Posterior cingulate gyrus (tissue), 11 donors: ENCODE data around the gene ENTPD8.
A peak's percentile ranks its signal among the peaks of the same experiment; 100 is the strongest.
"Not testable (repeated sequence)": the region's sequence is repeated elsewhere in the genome, so short reads cannot be mapped to it uniquely, and the experiment has no call there.

Source experiments
- DNase-seq, 10 donors: peaks; one replicate each; pipeline versions ENCODE4 v3.0.0 to v3.0.0-alpha.2; 2020 to 2021; ENCODE audit warnings: mixed read lengths in 3 of 10
- intact Hi-C: fragments of 100-400 bp; cut with DNase I; formaldehyde crosslinking; loops from one replicate; pipeline ENCODE4 v1.15.1; 2023

The ENTPD8 gene

DNA sequence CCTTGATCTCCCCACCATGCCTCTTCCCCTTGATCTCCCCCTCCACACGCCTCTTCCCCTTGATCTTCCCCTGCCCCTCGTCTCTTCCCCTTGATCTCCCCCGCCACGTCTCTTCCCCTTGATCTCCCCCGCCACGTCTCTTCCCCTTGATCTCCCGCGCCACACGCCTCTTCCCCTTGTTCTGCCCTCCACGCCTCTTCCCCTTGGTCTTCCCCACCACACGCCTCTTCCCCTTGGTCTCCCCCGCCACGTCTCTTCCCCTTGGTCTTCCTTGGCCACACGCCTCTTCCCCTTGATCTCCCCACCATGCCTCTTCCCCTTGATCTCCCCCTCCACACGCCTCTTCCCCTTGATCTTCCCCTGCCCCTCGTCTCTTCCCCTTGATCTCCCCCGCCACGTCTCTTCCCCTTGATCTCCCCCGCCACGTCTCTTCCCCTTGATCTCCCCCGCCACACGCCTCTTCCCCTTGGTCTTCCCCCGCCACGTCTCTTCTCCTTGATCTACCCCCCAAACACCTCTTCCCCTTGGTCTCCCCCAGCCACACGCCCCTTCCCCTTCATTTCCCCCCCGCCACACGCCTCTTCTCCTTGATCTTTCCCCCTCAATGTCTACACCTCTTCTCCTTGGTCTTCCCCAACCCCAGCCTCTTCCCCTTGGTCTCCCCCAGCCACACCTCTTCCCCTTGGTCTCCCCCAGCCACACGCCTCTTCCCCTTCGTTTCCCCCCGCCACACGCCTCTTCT is 10.3 kb upstream of the ENTPD8 start:
- intact Hi-C loops = not testable (repeated sequence)
- peak in 4 of 10 donors; percentile 0 to 29 (median 5) for DNase-seq

DNA sequence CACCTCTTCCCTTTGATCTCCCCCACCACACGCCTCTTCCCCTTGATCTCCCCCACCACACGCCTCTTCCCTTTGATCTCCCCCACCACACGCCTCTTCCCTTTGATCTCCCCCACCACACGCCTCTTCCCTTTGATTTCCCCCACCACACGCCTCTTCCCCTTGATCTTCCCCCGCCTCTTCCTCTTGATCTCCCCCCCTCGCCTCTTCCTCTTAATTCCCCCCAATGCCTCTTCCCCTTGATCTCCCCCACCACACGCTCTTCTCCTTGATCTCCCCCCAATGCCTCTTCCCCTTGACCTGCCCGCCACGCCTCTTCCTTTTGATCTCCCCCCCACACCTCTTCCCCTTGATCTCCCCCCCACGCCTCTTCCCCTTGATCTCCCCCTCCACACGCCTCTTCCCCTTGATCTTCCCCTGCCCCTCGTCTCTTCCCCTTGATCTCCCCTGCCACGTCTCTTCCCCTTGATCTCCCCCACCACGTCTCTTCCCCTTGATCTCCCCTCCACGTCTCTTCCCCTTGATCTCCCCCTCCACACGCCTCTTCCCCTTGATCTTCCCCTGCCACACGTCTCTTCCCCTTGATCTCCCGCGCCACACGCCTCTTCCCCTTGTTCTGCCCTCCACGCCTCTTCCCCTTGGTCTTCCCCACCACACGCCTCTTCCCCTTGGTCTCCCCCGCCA is 9.5 kb upstream of the ENTPD8 start:
- intact Hi-C loops = not testable (repeated sequence)
- DNase-seq = peak in 5 of 10 donors; percentile 1 to 15 (median 7)

DNA sequence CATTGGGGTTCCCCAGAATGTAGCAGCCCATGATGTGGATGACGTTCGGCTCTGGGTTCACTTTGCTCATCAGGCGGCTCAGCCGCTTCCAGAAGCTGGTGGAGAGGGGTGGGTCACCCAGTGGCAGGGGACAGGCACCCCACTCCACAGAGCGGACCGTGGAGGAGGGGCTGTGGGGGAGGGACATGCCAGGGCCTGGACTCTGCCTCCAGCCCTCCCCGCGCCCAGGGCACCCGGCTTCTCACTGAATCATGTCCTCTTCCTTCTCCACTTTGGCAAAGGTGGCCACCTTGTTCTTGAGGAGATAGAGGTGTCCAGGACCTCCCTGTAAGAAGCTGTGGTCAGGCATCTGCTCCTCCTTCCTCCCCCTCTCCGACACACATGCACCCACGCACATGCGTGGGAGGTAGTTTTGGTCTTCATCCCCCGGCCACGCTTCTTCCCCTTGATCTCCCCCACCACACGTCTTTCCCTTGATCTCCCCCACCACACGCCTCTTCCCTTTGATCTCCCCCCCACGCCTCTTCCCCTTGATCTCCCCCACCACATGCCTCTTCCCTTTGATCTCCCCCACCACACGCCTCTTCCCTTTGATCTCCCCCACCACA is 8.9 kb upstream of the ENTPD8 start:
- peak in 5 of 10 donors; percentile 6 to 67 (median 46) for DNase-seq
- intact Hi-C loops = no loop called here

DNA sequence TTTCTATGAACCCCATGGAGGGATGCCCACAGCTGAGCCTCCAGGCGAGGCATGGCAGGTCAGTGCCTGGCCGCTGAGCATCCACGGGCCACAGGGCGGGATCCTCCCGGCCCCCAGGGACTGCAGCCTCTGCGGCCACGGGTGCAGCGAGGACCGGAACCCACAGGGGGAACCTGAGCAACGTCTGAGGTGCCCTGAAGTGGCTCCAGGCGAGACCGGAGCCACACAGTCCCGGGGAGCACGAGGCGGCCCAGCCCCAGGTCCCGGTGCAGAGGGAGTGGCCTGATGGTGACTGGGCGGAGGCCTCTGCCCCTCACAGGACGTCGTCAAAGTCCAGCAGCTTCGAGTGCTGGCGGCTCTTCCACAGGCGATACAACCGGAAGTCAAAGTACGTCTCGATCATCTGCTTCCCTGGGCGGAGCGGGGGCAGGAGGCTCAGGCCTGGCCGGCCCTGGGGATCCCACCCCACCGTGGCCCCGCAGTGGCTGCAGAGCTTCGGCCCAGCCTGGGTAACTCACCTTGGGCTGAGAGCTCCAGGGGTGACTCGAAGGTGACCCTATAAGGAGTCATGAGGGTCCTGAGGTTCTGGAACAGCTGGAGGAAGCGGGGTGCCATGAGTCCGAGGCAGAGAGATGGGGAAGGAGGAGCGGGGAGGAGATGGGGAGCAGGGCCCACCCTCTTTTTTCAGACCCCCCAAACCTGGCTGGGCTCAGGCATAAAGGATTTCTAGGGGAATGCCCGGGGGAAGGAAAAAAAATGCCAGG is 8.1 kb upstream of the ENTPD8 start:
- intact Hi-C loops = no loop called here
- DNase-seq = peak in 5 of 10 donors; percentile 6 to 77 (median 71)

DNA sequence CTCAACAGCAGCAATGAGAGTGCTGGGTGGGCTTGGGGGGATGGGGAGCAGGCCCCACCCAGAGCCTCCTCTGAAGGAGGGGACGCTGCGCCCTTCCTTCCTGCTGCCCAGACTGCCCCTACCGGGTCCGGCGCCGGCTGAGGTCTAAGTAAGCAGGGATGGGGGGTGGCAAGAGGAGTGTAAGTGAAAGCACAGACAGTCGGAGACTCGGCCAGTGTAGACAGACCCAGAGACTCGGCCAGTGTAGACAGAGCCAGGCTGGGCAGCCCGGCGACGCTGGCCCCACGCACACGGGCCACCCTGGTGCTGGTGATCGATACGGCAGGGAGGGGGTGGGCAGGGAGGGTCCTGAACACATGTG is 7.4 kb upstream of the ENTPD8 start:
- DNase-seq = peak in 1 of 10 donors; percentile 22
- intact Hi-C loops = no loop called here

DNA sequence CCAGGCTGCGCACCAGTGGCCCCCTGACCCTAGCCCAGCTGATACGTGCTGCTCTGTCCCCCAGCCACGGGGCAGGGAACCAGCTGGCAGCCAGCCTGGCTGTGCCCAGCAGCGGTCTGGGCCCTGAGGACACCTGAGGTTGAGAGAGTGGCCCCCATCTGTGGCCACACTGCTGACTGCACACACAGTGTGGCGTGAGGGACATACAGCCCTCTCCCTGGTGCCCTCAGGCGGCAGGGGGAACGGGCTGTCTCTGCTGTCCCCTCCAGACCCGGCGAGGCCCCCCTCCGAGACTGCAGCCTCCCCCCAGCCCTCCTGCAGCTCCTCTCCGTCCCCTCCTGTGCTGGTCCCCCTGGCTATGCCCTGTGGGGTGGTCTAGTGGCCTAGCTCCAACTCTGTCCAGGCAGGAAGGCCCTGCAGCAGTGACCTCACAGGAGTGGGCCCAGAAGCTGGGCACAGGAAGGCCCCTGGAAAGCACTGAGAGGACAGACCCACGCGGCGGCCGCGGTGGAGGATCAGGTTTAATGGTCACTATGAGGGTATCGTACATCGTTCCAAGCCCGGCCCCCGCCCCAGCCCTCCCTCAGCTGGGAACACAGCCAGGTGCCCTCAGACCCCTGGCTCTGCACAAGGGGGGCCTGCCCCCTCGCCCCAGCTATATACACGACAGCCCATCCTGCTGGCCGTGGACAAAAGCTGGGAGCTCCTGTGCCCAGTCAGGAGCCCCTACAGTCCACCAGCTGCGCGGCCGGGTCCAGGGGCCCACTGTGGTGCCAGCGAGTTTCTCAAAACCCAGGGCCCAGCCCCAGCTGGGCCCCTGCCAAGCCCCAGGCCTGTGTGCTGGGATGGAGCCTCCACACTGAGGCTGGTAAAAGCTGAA is 6.8 kb upstream of the ENTPD8 start:
- intact Hi-C loops = no loop called here
- DNase-seq = peak in 5 of 10 donors; percentile 18 to 88 (median 73)

DNA sequence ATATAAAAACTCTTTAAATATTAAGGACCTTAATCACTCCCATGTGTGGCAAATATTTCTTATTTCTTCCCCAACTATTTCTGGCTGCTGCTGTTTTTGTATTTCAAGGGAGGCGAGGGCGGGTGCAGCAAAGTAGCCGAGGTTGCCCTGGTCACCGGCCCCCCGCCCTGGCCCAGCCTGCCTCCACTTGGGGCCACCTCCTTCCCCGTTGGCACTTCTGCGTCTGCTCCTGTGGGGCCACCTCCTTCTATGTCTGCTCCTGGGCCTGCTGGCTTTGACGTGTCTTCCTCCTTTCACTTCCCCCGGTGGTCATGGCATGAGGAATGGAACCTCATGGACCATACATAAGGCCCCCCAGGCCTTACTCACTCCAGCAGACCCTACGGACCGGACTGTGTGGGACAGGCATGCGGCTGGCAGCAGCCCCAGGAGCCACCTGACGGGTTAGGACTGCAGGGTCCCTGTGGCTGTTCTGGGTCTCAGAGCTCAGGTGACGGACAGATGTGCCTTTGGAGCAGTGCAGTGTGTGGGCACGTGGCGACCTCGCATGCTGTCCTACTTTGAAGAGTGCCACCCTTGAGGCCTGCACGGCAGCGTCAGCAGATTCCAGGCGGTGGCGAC is 5.8 kb upstream of the ENTPD8 start:
- intact Hi-C loops = no loop called here
- peak in 5 of 10 donors; percentile 8 to 87 (median 81) for DNase-seq

DNA sequence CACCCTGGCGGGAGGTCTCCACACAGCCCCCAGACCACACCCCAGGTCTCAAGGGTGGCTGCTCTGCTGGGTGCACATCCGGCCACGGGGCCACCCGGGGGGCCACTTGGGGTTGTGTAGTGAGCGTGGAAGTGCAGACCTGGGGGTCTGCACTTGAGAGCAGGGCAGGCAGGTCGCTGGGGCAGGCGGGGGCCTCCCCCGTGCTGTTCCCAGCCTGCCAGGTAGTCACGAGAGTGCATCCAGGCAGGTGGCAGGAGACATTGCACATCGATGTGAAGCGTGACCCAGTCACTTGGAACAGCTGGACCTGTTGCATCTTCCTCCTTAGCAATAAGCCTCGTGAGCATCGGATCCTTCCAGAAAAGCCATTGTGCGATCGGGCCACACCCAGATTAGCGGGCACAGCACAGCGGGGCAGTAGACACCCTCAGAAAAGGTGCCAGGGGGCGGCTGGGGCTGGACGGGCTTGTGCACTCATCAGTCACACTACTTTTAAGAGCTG is 4.8 kb upstream of the ENTPD8 start:
- DNase-seq = peak in 5 of 10 donors; percentile 8 to 63 (median 47)
- intact Hi-C loops = no loop called here

DNA sequence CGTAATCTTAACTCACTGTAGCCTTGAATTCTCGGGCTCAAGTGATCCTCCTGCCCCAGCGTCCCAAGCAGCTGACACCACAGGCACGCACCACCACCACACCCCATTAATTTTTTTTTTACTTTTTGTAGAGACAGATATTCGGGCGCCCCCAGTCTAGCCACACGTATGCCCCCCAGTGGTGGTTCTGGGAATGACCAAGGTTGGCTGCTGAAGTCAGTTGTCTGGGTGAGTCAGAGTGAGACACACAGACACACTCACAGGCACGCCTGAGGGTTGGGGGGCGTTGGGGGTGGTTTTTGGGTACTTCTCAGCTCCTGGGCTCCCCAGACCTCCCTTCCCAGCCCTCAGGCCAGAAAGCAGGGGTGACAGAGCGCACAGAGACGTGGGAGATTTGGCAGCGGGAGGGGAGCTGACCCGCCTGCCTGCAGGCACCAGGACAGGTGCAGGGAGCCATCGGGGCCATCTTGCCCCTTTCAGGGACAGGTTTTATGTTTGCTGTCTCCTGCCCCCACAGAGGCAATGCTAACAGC is 4.2 kb upstream of the ENTPD8 start:
- DNase-seq = peak; percentile 55 to 94 (median 80)
- intact Hi-C loops = no loop called here

DNA sequence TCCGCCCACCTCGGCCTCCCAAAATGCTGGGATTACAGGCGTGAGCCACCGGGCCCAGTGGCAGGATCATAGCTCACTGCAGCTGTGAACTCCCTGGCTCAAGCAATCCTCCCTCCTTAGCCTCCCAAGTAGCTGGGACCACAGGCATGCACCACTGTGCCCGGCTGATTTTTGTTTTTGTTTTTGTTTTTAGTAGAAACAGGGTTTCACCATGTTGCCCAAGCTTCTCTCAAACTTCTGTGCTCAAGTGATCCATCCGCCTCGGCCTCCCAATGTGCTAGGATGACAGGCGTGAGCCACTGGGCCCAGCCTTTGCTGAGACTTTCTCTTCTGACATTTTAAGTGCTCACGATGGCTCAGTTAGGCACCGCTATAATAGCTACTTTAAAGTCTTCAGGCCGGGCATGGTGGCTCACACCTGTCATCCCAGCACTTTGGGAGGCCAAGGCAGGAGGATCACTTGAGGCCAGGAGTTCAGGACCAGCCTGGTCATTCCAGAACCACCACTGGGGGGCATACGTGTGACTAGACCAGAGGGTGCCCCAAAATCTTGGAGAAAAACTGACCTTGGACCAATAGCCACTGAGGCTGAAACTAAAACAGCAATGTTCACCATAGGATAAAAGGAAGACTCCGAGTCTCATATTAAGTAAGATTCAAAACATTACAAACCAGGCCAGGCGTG is 3.1 kb upstream of the ENTPD8 start:
- intact Hi-C loops = no loop called here
- DNase-seq = peak in 4 of 10 donors; percentile 9 to 50 (median 35)

DNA sequence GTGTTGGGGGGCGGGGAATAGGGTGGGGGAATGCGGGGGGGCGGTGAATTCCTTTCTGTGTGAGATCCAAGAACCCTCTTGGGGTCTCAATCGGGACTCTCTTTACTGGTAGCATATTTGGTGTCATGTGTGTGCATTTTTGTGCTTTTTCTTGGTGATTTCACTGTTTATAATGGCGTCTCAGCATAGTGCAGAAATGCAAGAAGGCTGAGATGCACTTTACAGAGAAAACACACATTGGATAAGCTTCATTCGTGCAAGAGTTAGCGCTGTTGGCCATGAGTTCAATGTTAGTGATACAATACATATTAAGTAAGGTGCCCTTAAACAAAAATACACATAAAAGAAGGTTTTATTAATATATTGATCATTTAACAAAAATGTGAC is 771 bp upstream of the ENTPD8 start:
- no peak for DNase-seq
- intact Hi-C loops = no loop called here

DNA sequence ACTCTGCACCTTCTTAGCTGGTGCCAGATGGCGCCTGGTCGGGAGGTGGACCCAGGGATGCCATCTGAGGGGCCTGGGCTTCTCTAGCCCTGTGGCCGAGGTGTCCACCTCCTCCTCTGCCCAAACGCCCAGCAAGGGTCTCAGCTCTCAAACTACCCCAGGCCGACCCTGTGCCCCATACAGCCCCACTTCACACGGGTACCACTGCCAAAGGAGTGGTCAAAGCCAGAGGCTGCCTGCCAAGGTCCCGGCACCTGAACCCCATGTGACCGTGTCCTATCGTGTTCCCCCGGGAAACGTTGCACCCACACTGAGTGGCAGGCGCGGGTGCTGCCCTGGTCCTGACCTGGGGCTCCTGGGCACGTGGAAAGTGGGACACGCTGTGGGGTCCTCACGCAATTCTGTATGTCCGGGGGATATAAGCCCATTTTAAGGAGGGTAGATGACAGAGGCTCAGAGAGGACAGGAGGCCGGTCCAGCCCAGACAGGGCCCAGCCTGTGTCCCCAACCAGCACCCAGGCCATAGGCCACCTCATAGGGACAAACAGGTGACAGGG is 1.9 kb downstream of the ENTPD8 start:
- intact Hi-C loops = no loop called here
- DNase-seq = peak in 5 of 10 donors; percentile 5 to 79 (median 56)

DNA sequence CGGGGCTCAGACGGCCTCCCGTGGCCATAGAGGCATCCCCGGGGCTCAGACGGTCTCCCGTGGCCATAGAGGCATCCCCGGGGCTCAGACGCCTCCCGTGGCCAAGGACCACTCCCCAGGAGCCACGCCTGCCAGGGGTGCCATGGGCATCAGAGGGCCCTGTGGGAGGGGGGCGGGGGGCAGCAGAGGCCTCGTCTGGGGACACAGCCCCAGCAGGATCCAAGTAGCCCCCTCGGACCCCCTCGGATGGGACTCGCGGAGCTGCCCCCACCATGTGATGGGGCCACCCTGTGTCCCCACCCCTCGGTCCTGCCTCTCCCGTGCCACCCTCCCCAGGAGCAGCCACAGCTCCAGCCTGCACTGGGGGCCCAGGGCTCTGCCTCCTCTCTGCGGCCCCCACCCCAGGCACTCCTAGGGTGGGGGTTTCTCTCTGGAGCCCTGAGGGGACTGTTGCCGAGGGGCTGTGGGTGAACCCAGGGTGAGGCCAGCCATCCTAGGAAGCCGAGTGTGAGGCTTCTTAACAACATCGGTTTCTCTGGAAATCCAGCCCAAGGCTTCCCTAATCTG is 2.5 kb downstream of the ENTPD8 start:
- peak in 5 of 10 donors; percentile 2 to 56 (median 28) for DNase-seq
- intact Hi-C loops = no loop called here

DNA sequence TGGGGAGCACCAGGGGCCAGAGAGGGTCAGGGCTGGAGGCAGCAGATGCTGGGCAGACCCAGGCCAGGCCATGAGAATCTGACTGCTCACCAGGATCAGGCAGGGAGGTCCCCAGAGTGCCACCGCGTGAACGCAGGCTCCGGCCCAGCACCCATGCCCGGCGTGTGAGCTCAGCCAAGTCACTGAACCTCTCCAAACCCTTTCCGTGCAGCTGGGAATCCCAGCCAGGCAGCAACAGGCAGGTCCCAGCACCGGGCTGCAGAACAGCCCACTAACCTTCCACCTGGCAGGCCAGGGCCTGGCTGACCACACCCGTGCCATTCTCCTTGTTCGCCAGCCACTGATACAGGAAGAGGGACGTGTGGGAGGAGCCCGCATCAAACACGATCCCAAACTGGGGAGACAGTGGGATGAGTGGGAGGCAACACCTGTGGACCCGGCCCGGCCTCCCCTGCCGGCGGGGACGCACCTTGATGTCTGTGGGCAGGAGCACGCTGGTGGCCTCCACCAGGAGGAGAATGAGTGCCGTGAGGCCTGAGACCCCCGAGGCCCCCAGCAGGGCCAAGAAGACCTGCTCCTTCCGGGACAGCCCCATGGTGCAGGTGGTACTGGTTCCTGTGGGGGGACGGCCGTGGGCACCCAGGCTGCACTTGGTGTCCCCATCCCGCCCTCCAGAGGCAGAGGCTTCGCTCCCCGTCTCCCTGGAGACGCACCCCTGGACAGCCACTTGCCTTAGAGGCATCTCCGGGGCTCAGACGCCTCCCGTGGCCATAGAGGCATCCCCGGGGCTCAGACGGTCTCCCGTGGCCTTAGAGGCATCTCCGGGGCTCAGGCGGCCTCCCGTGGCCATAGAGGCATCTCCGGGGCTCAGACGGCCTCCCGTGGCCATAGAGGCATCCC is 3.2 kb downstream of the ENTPD8 start:
- DNase-seq = peak in 7 of 10 donors; percentile 1 to 75 (median 19)
- intact Hi-C loops = no loop called here

DNA sequence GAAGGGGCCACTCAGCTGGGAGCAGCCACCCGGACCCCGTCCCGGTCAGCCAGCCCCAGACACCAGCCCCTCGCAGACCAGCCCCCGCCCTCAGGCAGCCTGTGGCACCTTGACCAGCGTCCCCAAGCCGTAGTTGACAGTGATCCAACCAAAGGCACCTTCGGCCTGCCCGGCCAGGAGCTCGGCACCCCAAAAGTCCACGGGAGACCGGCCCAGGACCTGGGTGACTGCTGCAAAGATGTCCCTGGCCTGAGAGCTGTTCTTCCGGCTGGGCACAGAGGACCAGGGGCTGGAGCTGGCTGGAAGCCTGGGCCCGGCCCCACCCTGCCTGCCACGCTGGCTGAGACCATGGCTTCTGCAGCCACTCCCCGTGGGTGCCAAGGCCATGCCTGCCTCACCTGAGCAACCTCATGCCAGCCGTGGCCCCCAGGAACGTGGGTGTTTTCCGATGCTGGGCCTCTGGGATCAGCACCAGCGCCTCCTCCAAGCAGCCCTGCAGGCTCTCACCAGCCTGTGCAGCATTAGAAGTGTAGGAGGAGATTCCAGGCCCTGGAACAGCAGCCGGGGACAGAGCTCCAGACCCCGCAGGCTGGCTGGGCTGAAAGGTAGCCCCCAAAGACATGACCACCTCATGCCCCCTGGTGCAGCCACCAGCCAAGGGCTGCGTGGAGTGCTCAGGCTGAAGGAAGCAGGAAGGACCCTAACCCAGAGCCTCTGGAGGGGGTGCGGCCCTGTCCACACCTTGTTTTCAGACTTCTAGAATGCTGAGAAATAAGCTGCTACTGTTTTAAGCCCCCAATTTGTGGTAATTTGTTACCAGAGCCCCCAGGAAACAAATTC is 4.2 kb downstream of the ENTPD8 start:
- peak in 6 of 10 donors; percentile 1 to 85 (median 46) for DNase-seq
- intact Hi-C loops = no loop called here
